Lung microvascular endothelial cell (primary cell): ENCODE results near the gene POMGNT1. TPM values are rescaled to one million over a fixed set of nuclear protein-coding genes. Genes with fewer than 3 reads are reported as not detected.
A peak's percentile ranks its signal among the peaks of the same experiment; 100 is the strongest.

ENCODE experiments used
- DNase-seq, 2 donors: peaks; one replicate each; pipeline versions ENCODE4 v3.0.0 to v3.0.0-alpha.2; 2010; ENCODE audit warnings: low read depth in 2 of 2
- total RNA-seq: library from RNA; depleted of rRNA; stranded (reverse); fragments of >200 nt; gene quantifications from 2 replicates; pipeline ENCODE4 v1.2.1, GENCODE V29; 2014

POMGNT1 gene
- total RNA-seq, 1 donor from 2014 or later: 40.5 TPM

DNA sequence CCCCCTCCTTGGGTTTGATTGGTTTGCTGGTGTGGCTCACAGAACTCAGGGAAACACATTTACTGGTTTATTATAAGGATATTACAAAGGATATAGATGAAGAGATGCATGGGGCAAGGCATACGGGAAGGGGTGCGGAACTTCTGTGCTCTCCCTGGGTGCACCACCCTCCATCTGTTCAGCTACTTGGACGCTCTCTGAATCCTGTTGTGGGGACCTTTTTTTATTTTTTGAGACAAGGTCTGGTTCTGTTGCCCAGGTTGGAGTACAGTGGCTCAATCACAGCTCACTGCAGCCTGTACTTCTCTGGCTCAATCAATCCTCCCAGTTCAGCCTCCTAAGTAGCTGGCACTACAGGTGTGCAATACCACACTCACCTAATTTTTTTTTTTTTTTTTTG, 12.3 kb upstream of the POMGNT1 start:
- no peak for DNase-seq

DNA sequence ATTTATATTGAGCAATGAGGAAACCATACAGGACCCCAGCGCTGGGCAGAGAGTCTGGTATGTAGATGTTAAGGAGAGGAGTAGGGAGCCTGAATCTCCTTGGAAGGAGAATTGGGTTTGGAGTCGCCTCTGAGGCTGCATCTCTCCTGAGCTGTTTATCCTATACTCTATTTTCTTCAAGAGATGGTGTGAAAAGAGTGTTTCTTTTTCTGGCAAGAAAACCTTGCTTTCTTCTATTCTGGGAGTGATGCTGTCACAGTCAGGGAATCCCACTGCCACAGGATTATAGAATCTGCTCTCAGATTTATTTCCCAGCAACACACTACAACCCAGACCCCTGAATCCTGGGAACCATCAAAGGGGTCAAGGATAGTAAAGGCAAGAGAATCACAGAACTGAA, 8.2 kb upstream of the POMGNT1 start:
- no peak for DNase-seq

DNA sequence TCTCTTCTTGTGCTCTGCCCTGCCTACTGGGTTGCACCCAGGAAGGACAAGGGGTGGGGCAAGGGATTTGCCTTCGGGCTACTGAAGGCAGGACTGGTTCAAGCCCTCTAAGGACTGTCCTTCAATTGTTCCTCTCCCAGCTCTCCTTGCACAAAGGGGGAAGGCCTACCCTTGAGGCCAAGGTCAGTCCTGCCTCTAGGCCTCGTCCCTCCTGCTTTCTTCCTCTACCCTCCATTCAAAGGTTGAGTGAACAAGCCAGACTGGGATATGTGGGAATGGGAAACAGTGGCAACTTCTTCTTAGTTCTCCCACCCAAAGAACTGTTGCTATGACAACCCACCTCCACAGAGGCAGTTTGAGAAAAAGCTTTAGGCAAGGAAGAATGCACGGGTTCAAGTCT, 7.6 kb upstream of the POMGNT1 start:
- no peak for DNase-seq

DNA sequence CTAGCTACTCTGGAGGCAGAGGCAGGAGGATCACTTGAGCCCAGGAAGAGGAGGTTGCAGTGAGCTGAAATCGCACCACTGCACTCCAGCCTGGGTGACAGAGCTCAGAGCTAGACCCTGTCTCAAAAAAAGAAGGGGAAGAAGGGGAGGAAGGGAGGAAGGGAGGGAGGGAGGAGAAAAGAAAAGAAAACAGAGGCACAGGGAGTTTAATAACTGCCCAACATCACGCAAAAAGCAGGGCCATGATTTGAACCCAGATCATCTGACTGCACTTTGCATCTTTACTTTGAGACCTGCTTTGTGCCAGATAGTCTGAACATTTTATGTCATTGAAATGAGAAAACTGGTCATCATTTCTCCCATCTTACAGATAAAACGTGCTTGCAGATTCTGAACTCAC, 6.9 kb upstream of the POMGNT1 start:
- no peak for DNase-seq

DNA sequence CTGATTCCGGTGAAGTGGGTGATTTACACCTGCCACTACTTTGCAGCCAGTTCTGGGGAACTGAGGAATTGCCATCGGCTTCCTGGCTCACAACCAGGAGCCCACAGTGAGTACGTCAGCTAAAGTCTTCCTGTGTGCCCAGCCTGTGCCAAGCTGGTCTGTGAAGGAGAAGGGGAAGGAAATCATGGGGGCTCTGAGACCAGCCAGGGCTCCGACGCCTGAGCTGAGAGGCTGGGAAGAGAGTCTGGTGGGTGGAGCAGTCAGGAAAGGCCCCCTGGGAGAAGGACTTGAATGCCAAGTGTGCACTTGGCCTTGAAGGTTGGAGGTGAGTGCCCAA, 6.1 kb upstream of the POMGNT1 start:
- no peak for DNase-seq

DNA sequence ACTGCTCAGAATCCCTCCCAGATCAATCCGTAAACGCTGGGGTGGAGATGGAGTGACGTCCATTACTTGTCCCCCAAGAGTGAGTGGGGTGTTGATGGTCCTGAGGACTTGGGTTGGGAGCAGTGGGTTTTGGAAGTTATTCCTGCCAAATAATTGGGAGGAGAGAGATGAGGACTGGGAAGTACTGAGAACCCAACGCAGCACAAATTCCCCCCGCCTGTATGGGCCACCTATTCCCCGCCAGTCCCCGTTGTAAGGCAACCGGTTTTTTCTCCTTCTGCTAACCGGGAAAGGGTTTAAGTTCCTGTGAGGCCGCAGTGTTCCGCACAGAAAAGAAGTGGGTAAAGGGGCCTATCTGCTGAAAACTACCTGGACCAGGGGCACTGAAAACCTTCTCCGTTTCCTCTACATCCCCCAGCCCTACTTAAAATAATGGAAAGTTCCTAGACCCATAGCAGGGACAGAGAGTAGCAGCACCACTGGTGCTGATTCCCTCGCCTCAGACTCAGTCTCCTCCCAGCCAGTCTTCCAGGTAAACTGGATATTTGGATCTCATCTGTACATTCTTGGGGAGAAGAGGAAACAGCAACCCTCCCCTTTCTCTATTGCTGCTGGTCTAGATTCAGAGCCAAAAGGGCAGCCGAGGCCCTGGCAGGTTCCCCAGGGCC, 5.6 kb upstream of the POMGNT1 start:
- peak in 1 of 2 donors; percentile 28 for DNase-seq

DNA sequence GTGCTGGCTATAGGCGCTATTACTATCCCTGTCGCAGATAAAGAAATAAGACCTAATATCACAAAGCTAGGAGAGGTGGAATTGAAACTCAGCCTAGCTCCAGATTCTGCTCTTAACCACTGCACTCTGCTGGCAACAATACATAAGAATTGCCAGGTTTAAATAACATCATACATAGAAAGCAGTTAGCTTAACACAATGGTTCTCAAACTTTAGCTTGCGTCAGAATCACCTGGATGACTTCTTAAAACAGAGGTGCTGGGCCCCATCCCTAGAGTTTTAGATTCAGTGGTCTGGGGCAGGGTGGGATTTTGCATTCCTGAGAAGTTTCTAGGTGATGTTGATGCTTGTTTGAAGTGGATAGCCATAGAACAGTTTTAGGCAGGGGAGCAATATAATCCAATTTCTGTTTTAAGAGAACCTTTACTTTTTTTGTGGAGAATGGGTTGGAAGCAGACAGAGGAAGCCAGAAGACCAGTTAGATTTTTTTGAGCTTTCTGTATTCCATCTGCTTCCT, 1.1 kb upstream of the POMGNT1 start:
- no peak for DNase-seq

DNA sequence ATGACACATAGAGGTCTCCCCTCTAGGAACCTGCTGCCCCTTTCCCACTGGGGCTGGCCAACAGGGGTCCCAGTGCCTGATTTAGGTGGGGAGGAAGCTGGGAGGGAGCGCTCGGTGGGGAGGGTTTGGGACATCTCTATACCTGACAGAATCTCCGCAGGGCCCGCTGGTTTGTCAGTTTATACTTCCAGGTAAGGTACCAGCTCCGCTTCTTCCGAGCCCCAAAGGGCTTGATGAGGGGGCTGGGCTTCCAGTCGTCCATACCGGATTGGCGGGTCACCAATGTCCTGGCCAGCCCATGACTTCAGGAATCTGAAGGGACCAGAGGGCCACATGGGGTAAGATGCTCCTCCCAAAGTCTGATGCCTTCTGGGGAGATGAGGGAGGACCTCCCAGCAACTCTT, 672 bp downstream of the POMGNT1 start:
- no peak for DNase-seq

DNA sequence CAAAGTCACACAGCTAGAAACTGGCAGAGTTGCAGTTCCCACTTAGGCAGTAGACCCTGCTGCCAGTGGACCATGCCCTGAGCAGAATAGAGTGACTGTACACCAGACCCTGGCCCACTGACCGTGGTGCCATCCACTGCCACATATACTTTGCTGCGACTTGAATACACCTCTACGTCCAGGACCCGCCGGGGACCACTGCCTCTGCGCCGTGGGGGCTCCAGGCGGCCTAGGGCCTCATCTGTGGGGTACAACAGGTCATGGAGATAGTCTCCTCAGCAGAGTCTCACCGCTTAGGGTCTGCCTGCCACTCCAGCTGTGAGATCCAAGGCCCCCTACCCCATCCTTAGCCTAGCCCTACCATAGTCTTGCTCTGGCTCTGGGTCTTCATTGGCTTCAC, 1.6 kb downstream of the POMGNT1 start:
- no peak for DNase-seq

DNA sequence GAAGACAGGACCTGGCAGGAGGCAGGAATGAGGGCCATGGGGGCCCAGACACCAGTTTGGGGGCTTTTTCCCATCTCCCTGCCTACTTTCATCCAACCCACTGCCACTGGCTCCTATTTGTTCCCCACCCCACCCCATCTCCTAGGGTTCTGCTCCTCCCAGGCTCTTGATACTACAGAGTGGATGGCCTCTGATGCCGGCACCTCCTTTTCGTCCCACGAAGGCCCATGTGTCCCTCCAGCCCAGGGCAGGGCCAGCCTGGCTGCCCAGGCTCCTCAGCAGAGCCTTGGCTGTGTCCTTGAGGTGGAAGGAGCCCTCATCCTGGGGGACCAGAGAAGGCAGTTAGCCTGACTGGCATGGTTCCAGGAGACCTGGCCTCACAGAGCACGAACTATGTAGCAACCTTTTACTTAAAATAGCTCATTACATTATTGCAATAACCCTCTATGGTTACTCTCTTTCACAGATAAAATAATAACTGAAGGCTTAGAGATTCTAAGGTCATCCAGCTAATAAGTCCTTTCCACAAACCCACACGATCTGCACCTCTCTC, 3.5 kb downstream of the POMGNT1 start:
- DNase-seq: no peak

DNA sequence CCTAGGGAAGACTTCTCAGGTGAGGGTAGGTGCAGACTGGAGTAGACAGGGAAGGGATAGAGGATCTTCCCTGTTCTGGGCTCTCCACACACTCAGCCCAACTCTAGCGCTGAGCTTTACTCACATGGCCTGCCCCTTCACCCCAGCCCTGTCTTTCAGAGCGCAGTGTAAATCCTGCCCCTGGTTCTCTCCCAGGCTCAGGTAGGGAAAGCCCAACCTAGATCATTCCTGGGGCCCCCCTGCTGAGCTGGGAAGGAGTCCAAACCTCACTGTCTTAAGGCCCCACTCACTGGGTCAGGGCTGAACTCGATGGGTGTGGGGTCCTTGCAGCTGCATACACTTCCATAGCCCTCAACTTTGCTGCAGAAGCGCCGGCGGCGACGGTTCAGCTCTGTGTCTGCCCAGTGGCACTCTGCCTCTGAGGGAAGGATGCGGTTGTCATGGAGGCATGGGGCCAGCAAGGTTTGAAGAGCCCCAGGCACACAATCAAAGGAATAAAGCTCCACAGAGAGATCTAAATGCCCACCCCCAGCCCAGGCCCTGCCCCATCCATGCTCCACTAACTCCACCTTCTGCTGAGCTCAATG, 4.2 kb downstream of the POMGNT1 start:
- no peak for DNase-seq

DNA sequence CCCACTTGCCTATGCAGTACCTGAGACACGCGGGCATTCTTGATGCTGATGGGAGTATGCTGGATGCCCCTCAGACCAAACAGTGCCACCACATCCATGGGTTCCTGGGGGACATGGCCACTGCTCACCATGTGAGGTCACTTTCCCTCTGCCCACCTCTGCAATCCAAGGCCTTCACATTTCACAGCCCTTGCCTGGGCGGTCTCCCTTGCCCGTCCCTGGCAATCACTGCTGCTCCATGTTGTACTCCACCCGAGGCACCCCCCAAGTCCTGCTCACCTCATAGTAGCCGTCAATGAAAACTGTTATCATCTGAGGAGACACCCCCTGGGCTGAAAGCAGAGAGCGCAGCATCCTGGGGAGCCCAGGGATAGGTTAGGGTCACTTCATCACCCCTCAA, 4.9 kb downstream of the POMGNT1 start:
- no peak for DNase-seq

DNA sequence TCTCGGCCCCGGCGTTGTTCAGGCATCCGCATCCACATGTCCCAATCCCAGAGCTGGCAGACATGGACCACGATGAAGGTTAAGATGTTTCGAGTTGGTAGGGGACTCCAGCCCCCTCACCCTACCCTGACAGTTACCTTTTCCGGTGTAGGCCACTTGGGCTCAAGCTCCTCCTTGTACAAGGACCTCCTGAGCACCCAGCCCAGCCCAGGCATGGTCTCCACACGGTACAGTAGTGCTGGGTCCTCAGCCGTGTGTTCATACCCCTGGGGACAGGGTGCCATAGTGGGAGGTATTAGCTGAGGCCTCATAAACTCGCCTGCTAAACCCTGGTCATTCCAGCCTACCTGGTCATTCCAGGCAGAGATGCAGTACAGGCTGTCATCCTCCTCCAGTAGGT, 6.1 kb downstream of the POMGNT1 start:
- DNase-seq: no peak

DNA sequence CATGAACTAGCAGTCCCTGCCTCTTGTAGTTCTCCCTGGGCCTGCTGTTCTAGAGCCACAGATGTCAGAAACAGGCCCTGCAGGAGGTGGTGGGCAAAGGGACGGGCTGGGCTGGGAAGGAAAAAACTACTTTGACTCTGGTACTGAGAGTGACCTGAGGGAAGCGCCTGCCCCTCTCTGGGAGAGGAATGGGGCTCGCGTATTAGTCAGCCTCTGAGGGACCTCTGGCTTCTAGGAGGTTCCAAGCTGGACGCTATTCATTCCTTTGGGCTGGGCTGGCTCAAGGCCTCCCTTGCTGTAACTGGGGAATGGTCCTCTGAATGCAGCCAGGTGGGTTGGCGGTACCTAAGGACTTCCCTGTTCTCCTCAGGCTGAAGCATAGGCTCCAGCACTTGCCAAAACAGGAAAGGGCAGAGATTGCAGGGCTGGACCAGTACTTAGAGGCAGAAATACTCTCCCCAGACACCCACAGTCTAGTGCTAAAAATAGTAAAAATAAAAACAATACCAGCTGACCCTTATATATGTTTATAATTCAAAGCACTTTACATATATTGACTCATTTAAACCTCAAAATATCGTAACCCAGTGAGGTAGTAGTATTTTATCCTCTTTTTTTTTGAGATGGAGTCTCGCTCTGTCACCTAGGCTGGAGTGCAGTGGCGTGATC, 7.1 kb downstream of the POMGNT1 start:
- DNase-seq: no peak

DNA sequence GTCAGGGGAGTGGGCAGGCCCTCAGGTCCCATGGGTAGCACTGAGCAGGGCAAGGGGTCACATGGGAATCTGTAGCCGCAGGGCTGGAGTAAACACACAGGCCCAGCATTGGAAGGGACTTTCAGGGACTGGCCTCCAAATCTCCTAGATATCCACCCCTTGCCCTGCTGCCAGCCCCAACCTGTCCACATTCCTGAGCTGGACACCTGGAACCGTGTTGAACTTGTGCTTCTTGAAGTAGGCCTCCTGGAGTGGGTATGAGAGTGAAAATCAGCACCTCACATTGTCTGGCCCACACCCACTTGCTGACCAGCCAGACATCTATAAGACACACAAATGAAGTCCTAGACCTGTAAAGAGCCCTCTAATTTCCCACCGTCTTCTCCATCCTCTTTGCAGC, 7.7 kb downstream of the POMGNT1 start:
- DNase-seq: no peak

DNA sequence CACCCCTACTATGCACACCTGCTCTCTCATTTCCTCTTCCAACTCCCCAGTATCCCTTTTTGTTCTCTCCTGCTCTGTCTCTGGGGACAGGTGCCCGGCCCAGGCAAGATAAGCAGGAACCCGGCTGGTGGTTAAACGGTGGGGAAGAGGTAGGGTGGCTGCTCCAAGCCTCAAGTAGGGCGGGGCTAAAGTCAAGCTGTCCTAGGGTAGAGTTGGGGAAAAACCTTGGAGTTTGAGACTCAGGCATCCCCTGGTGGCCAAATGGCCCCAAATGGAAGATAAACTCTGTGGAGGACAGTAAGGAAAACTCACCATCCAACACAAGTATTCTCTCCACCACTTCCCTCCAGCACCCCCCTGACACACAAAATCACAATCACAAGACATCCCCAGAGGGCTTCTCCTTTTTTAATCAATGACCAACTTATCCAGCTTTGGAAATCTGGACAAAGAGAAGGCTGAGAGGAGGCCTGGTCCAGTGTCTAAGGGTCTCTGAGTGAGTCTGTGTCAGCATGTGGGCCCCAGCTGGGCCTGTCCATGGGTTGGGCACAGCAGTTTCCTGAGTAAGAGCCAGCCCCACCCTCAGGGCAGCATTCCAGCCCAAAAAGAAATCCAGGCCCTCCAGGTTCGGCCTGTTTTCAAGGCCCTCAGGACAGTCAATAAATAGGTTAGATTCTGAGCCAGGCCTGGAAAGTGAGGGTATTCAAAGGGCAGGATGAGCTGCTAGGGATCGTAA, 9.8 kb downstream of the POMGNT1 start:
- no peak for DNase-seq

DNA sequence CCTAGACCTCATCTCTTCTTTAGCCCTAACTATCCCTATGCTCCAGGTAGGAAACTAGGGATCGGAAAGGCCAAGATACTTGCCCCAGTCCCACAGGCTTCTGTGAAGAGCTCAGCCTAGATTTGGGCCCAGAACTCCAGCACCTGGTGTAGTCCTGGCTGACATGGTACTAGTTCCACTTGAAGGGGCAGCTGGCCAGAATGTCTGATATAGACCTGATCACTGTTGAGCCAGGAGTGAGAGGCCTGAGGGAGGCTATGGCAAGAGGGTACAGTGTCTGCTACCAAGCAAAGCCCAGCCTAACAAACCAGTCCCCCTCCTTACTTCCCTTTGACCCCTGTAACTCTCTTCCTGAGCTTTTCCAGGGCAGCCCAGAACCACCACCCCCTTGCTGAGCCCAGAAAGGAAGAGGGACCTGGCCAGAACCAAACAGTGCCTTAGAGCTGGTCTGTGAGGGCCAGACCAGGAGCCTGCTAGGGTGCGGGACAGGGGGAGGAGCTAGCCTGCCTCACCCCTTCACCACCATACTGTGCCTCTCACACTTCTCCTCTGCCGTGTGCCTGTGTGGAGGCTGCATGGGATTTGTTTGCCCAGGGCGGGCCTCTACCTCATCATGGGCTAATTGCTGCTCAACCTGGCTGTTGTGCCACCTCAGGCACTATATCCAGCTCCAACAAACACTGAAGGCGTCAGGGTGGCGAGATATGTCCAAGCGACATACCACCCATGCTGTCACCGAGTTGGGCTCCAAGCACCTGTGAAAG, 10.9 kb downstream of the POMGNT1 start:
- DNase-seq: no peak

DNA sequence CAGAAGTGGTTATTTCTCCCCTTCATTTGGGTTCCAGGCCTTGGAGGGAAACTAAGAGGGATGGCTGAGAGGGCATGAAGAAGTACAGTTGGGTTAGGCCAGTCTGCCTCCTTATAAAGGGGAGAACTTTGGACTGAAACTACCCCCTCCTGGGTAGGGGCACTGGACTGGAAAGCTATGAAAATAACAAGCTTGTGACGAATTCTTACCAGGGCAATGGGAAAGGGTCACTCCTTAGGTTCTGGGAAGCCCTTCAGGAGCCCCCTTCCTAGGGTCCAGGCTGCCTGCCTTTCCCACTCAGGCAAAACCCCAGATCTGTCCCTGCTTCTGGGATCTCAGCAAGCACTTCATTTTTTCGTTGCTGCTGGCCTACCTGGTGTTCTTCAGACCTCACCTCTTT, 12.2 kb downstream of the POMGNT1 start:
- no peak for DNase-seq

DNA sequence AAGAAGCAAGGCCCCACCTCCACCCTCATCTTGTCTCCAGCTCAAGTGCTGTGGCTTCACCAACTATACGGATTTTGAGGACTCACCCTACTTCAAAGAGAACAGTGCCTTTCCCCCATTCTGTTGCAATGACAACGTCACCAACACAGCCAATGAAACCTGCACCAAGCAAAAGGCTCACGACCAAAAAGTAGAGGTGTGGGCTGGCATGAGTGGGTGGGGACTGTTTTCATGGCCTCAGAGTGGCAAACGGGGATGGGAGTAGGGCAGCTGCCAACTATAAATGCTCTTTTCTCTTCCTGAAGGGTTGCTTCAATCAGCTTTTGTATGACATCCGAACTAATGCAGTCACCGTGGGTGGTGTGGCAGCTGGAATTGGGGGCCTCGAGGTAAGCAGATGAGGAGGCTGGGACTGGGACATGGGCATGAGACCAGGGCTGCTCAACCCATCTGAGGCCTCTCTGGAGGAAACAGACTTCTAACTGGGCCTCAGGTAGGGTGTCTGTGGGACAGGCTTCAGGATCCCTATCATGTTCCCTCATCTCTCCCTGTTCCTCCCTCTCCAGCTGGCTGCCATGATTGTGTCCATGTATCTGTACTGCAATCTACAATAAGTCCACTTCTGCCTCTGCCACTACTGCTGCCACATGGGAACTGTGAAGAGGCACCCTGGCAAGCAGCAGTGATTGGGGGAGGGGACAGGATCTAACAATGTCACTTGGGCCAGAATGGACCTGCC, 13.1 kb downstream of the POMGNT1 start:
- no peak for DNase-seq

DNA sequence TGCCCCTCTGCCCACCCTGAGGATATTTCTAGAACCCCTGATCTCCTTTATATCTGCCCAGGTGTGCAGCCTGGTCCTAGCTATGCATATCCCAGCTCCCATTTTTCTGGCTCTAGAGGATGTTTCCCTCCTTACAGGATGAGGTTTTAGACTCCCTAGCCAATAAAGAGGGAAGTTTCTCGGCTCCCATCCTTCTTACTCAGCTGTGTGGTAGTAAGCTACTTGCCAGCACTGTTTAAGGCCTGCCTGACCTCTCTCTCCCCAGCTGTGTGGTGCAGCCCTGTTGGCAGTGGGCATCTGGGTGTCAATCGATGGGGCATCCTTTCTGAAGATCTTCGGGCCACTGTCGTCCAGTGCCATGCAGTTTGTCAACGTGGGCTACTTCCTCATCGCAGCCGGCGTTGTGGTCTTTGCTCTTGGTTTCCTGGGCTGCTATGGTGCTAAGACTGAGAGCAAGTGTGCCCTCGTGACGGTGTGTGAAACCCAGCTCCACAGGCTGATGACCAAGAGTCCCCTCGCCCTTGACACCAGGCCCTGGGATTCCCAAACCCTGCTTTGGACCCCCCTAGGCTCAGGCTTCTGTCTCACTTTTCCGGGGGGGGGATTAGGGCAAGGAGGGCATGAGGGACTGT, 14.2 kb downstream of the POMGNT1 start:
- DNase-seq: no peak
